Measurements from ENCODE around the gene PLSCR3. TPM values are rescaled to one million over a fixed set of nuclear protein-coding genes. Genes with fewer than 3 reads are reported as not detected.

Gene PLSCR3
- total RNA-seq, 2 experiments from 2014 or later = 15.3 to 23.1 TPM

- no TSS peak for BruUV-seq (replicated peaks)
- POLR2A ChIA-PET = interaction anchor here (0.6 kb wide), 2 partner anchors 61 to 113 kb away, joined by 3 to 6 read pairs; partner anchors contain the start of gene TMEM95
- Histone ChIP-seq H2AFZ (ENCODE audit: low read length) (no peak overlapping the region), H3K4me2 (ENCODE audit: low read length) (no peak overlapping the region), H4K20me1 (ENCODE audit: insufficient read depth, low read length) (no peaks in the 10 kb centered on the region), H3K79me2 (ENCODE audit: insufficient read depth, low read depth, low read length) (no peaks in the 10 kb centered on the region), H3K9me2 (ENCODE audit: insufficient read depth, low read length) (no peaks in the 10 kb centered on the region), H3K27ac (ENCODE audit: low read depth, low read length, poor library complexity, severe bottlenecking) (no peak overlapping the region), H3K4me3 (ENCODE audit: low read depth, low read length, poor library complexity, severe bottlenecking) (no peak overlapping the region), H3K9me3 (ENCODE audit: low read length) (no peaks in the 10 kb centered on the region), H3K36me3 (ENCODE audit: insufficient read depth, low read length) (no peaks in the 10 kb centered on the region), H3K4me1 (ENCODE audit: insufficient read depth, low read length, poor library complexity, severe bottlenecking) (no peaks in the 10 kb centered on the region)
- intact Hi-C loops (cut with micrococcal nuclease; ENCODE audit: unreplicated experiment) = no loop called here
- DNase-seq (ENCODE audit: low spot score) = no peak
- CTCF ChIA-PET (ENCODE audit: unreplicated experiment) = no interaction called here
- no peak for TF ChIP-seq EZH2phosphoT487 (IDR thresholded peaks at IDR 0.05; ENCODE audit: borderline replicate concordance, low read depth, low read length)
- peak; percentile 36 for TF ChIP-seq CTCF (conservative IDR thresholded peaks at IDR 0.05; ENCODE audit: low read length)
Measured at GRCh38 chr17:7416323-7416722, 22.0 kb upstream of the PLSCR3 start.

DNA sequence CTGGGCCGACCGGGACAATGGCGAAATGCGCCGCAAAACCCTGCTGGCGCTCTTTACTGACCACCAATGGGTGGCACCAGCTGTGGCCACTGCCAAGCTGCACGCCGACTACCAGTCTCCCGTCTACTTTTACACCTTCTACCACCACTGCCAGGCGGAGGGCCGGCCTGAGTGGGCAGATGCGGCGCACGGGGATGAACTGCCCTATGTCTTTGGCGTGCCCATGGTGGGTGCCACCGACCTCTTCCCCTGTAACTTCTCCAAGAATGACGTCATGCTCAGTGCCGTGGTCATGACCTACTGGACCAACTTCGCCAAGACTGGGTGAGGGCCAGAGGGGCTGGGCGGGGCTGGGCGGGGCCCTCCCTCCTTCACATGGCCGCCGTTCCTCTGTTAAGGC, 21.5 kb upstream of the PLSCR3 start:
- ChIA-PET POLR2A (interaction anchor here (0.6 kb wide), 2 partner anchors 61 to 112 kb away, joined by 3 to 6 read pairs; partner anchors contain the start of gene TMEM95), CTCF (ENCODE audit: unreplicated experiment) (no interaction called here)
- Histone ChIP-seq H3K4me2 (ENCODE audit: low read length) (no peak overlapping the region), H3K4me3 (ENCODE audit: low read depth, low read length, poor library complexity, severe bottlenecking) (no peak overlapping the region), H3K9me3 (ENCODE audit: low read length) (no peaks in the 10 kb centered on the region), H3K79me2 (ENCODE audit: insufficient read depth, low read depth, low read length) (no peaks in the 10 kb centered on the region), H3K4me1 (ENCODE audit: insufficient read depth, low read length, poor library complexity, severe bottlenecking) (no peaks in the 10 kb centered on the region), H4K20me1 (ENCODE audit: insufficient read depth, low read length) (no peaks in the 10 kb centered on the region), H2AFZ (ENCODE audit: low read length) (no peak overlapping the region), H3K36me3 (ENCODE audit: insufficient read depth, low read length) (no peaks in the 10 kb centered on the region), H3K9me2 (ENCODE audit: insufficient read depth, low read length) (no peaks in the 10 kb centered on the region), H3K27ac (ENCODE audit: low read depth, low read length, poor library complexity, severe bottlenecking) (no peak overlapping the region)
- no peak for DNase-seq (ENCODE audit: low spot score)
- no TSS peak for BruUV-seq (replicated peaks)
- intact Hi-C loops (cut with micrococcal nuclease; ENCODE audit: unreplicated experiment) = no loop called here
- TF ChIP-seq EZH2phosphoT487 (IDR thresholded peaks at IDR 0.05; ENCODE audit: borderline replicate concordance, low read depth, low read length) (no peak), CTCF (conservative IDR thresholded peaks at IDR 0.05; ENCODE audit: low read length) (no peak)

DNA sequence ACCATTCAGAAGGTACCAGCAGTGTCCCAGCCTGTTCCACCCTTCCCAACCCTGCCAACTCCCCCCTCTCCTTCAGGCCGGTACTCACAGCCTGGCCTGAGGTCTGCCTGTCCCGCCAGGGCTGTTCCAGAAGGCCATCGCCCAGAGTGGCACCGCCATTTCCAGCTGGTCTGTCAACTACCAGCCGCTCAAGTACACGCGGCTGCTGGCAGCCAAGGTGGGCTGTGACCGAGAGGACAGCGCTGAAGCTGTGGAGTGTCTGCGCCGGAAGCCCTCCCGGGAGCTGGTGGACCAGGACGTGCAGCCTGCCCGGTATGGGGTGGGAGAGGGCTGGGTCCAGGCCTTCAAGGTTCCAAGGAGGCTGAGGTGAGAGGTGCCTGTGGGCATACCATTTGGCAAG, 20.5 kb upstream of the PLSCR3 start:
- H3K36me3 ChIP-seq (ENCODE audit: insufficient read depth, low read length) = no peaks in the 10 kb centered on the region
- CTCF ChIA-PET (ENCODE audit: unreplicated experiment) = interaction anchor here (0.9 kb wide), 1 partner anchor 11 kb away, joined by 3 read pairs; the partner anchor contains the start of gene TMEM256

More for the DNA sequence above, 20.5 kb upstream of the PLSCR3 start:
- no peak overlapping the region for H2AFZ ChIP-seq (ENCODE audit: low read length)
- H3K79me2 ChIP-seq (ENCODE audit: insufficient read depth, low read depth, low read length) = no peaks in the 10 kb centered on the region
- no peaks in the 10 kb centered on the region for H3K9me3 ChIP-seq (ENCODE audit: low read length)
- POLR2A ChIA-PET = no interaction called here
- BruUV-seq (replicated peaks) = no TSS peak
- H3K27ac ChIP-seq (ENCODE audit: low read depth, low read length, poor library complexity, severe bottlenecking) = no peak overlapping the region
- no peak overlapping the region for H3K4me3 ChIP-seq (ENCODE audit: low read depth, low read length, poor library complexity, severe bottlenecking)
- DNase-seq (ENCODE audit: low spot score) = no peak
- H3K4me2 ChIP-seq (ENCODE audit: low read length) = no peak overlapping the region
- intact Hi-C loops (cut with micrococcal nuclease; ENCODE audit: unreplicated experiment) = no loop called here
- TF ChIP-seq EZH2phosphoT487 (IDR thresholded peaks at IDR 0.05; ENCODE audit: borderline replicate concordance, low read depth, low read length) = no peak
- TF ChIP-seq CTCF (conservative IDR thresholded peaks at IDR 0.05; ENCODE audit: low read length) = no peak
- no peaks in the 10 kb centered on the region for H3K9me2 ChIP-seq (ENCODE audit: insufficient read depth, low read length)
- H3K4me1 ChIP-seq (ENCODE audit: insufficient read depth, low read length, poor library complexity, severe bottlenecking) = no peaks in the 10 kb centered on the region
- H4K20me1 ChIP-seq (ENCODE audit: insufficient read depth, low read length) = no peaks in the 10 kb centered on the region

Measured in OCI-LY7 (cell line).